Melanocyte of skin (primary cell): ENCODE results near the gene SELENOS. TPM values are rescaled to one million over a fixed set of nuclear protein-coding genes. Genes with fewer than 3 reads are reported as not detected.

Experiments
- total RNA-seq, 2 donors: library from RNA; depleted of rRNA; stranded (reverse); fragments of >200 nt; gene quantifications; 2 replicates each; pipeline ENCODE4 v1.2.3, GENCODE V29; 2012

Gene SELENOS, protein sequence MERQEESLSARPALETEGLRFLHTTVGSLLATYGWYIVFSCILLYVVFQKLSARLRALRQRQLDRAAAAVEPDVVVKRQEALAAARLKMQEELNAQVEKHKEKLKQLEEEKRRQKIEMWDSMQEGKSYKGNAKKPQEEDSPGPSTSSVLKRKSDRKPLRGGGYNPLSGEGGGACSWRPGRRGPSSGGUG
- total RNA-seq = 10 to 100 TPM; 52.0 to 63.9 TPM

DNA sequence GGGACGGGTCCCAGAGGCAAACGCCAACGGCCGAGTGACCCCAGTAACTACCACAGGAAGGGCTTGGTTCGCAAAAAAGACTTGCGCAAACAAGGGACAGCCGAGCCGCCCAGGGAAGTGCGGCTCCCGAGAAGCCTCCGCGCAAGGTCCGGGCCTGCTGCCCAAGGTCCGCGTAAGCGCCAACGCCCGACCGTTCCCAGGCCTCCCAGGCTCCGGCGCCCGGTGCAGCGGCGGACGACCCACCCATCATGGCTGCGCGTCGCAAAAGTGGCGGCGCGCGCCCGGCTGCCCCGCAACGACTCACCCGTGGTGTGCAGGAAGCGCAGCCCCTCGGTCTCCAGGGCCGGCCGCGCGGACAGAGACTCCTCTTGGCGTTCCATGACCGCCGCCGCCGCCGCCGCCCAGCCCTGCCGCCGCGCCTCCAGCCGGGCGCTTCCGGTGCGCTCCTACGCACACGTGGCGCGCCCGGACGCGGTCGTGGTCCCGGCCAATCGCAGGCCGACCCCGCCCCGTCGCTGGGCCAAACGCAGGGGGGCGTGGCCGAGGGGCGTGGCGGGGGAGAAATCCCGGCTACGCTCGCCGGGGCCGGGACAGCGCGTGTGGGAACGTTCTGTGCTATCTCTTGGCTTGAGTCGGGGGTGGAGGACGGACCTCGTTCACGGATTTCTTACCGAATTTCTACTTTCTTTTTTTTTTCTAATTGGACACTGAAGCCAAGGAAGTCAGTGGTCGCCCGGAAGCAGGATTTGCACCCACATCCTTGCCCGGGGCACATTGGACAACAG lies at the start of gene SELENOS:
Gene SELENOS (minus strand): TSS at position 448 of the 785 bp plus-strand sequence. CDS start 68 bp downstream, at position 380.

DNA sequence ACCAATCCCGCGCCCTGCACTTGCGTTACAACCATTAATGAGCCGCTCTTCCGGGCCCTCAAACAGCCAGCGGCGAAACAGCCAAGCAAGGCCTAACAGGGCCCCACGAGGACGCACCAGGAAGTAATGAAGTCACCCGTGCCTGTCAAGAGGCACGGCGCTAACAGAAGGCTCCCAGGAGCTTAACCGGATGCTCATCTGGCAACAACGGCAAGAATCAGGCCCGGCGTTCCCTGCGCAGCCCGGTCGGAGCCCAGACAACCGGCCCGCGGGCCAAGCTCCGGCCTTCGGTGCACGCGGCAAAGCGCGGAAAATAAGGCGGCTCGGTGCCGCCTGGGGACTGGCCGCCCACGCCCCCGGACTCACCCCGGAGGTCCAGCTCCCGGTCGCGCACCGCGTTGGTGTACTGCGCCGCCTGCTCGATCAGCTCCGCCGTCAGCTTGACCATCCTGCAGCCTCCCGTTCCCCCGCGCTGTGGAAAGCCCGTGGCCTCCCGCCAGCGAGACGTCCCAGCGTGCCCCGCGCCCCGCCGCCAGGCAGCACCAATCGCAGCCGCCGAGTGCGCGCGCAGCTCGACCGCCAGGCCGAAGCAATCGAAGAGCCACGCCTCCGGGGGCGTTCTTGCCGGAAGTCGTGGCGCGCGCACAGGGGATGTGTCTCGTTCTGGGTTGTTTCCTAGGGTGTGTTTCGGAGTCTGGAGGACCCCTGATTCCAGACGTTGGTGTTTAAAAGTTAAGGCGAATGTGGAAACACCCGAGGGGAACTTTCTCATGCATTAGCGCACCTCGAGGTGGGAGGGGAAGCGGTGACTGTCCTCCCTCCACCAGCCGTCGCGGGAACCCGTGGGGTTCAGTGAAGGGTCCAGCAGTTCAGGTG lies 17.7 kb upstream of the SELENOS start, which contains the start of gene SNRPA1:
Gene SNRPA1 (minus strand): TSS at position 518 of the 876 bp plus-strand sequence. CDS start 70 bp downstream, at position 448.

DNA sequence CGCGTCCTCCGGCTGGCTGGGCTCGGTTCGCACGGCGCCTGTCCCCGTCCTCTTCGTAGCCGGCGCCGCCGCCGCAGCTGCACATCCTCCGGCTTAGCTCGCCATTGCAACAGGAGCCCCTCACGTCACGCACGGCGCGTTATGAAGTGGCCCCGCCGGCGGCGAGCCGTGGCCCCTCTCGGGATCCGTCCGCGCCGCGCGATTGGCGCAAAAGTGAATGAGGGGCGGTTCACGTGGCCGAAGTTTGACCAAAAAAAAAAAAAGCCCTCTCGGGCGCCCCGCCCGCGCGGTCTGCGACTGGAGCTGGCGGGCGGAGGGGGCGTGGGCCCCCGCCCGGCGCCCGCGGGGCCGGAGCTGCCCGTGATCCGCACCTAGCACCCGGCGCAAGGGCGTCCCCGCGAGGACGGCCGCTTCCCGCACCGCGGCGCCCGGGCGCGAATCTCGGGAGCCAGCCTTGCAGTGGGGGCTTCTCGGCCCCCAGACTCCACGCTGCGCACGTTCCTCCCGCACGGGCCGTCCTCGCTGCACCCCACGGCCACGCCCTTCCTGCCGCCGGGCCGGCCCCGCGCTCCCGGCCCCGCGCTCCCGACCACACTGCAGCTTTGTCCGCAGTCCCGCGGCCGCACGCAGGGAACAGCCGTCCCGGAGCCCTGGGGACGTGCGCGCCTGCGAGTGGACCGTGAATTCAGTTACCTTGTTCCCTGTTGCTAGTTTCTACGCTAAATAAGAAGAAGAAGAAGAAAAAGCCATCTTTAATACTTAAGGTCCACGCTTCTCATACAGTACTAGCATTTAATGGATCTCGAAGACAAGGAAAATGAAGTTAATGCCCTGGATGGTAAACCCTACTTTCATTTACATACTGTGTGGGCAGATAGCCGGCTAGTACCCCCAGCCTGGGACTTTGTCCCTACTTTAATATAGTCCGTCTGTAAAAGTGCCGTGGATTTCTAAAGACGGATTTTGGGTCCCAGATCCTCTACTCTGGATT lies 25.2 kb downstream of the SELENOS start, which contains the start of gene CHSY1:
Gene CHSY1 (minus strand): TSS at position 219 of the 991 bp plus-strand sequence. CDS start 592 bp downstream, outside the sequence.

Other genes starting within 250 kb of the SELENOS start
- 10 to 100 TPM; 23.4 to 42.6 TPM for gene CHSY1, start 25.4 kb downstream of the SELENOS start, total RNA-seq
- gene SNRPA1, start 17.8 kb upstream of the SELENOS start, total RNA-seq = 10 to 100 TPM in 1 of 2 donors, 1 to 10 TPM in 1; 9.6 to 22.0 TPM
- 1 to 10 TPM in 1 of 2 donors, under 1 TPM in 1; 0.33 to 1.0 TPM for gene PCSK6, start 212.2 kb upstream of the SELENOS start, total RNA-seq